SK-N-SH (cell line): ENCODE results near the gene LDB3. TPM values are rescaled to one million over a fixed set of nuclear protein-coding genes. Genes with fewer than 3 reads are reported as not detected.

Experiments
- CTCF ChIA-PET: fragments of 300-600, 350-600 bp; formaldehyde crosslinking; extraction: SDS; loops from one replicate; lab custom pipeline; 2021; lab: Yijun Ruan, JAX
- POLR2A ChIA-PET: fragments of 350-600 bp; sonication (Branson Sonifier 250); formaldehyde crosslinking; extraction: SDS; loops from one replicate; lab custom pipeline; 2020; ENCODE audit warnings: antibody characterized with exemption, inconsistent platforms; lab: Yijun Ruan, JAX
- DNase-seq: peaks from one replicate; pipeline ENCODE4 v3.0.0; 2012
- H2AFZ ChIP-seq: fragments of 200-600 bp; sonication (generic); 2 replicates; pipeline ENCODE4 v1.8.1; 2016; ENCODE audit warnings: antibody characterized with exemption, mild to moderate bottlenecking, low read depth
- H3F3A ChIP-seq: fragments of 200-600 bp; sonication (generic); replicated peaks from 2 replicates; pipeline ENCODE3; 2016; ENCODE audit warnings: antibody characterized with exemption, mild to moderate bottlenecking; ENCODE audit not compliant: insufficient read depth
- H3K27ac ChIP-seq, 2 experiments: fragments of 200-500 bp in 1 of 2; fragments of 200-600 bp in 1 of 2; sonication (Bioruptor generic) in 1 of 2; sonication (generic), shearing (Covaris generic) in 1 of 2; 2 replicates each; pipeline versions ENCODE4 v1.5.1 to v1.6.1; 2014 to 2016; ENCODE audit warnings: low read depth in 2 of 2, inconsistent platforms in 1 of 2, low read length in 1 of 2, mild to moderate bottlenecking in 1 of 2, mixed read lengths in 1 of 2
- H3K27me3 ChIP-seq: fragments of 200-600 bp; sonication (generic), shearing (Covaris generic); 2 replicates; pipeline ENCODE4 v1.6.1; 2016; ENCODE audit warnings: mixed run types; ENCODE audit not compliant: insufficient read depth
- H3K36me3 ChIP-seq, 2 experiments: fragments of 200-500 bp in 1 of 2; fragments of 200-600 bp in 1 of 2; sonication (Bioruptor generic) in 1 of 2; sonication (generic) in 1 of 2; replicated peaks in 1 of 2; 2 replicates each; pipeline versions ENCODE3 to v1.5.1; 2014 to 2016; ENCODE audit warnings: low read length in 1 of 2, mild to moderate bottlenecking in 1 of 2; ENCODE audit not compliant: insufficient read depth in 2 of 2, control insufficient read depth in 1 of 2
- H3K4me1 ChIP-seq, 2 experiments: fragments of 200-500 bp in 1 of 2; fragments of 200-600 bp in 1 of 2; sonication (Bioruptor generic) in 1 of 2; sonication (generic), shearing (Covaris generic) in 1 of 2; 2 replicates each; pipeline versions ENCODE4 v1.5.1 to v1.6.1; 2014 to 2016; ENCODE audit warnings: low read depth in 1 of 2, low read length in 1 of 2, mixed run types in 1 of 2; ENCODE audit not compliant: insufficient read depth in 2 of 2, control insufficient read depth in 1 of 2
- H3K4me2 ChIP-seq: fragments of 200-600 bp; sonication (generic), shearing (Covaris generic); 2 replicates; pipeline ENCODE4 v1.6.1; 2017; ENCODE audit warnings: mixed run types
- H3K4me3 ChIP-seq, 2 experiments: fragments of 200-500 bp in 1 of 2; fragments of 200-600 bp in 1 of 2; sonication (Bioruptor generic) in 1 of 2; sonication (generic), shearing (Covaris generic) in 1 of 2; 2 replicates each; pipeline versions ENCODE4 v1.5.1 to v1.8.1; 2014 to 2016; ENCODE audit warnings: low read depth in 2 of 2, inconsistent platforms in 1 of 2, low read length in 1 of 2, mild to moderate bottlenecking in 1 of 2, mixed read lengths in 1 of 2, moderate library complexity in 1 of 2
- H3K79me2 ChIP-seq: fragments of 200-600 bp; sonication (generic); 2 replicates; pipeline ENCODE4 v1.8.1; 2017; ENCODE audit warnings: mild to moderate bottlenecking; ENCODE audit not compliant: insufficient read depth
- H3K9ac ChIP-seq: fragments of 200-600 bp; sonication (generic); 2 replicates; pipeline ENCODE4 v1.6.1; 2017; ENCODE audit warnings: mixed run types
- H3K9me2 ChIP-seq: fragments of 200-600 bp; sonication (generic); 2 replicates; pipeline ENCODE4 v1.6.1; 2017; ENCODE audit warnings: mixed run types
- H3K9me3 ChIP-seq: fragments of 200-600 bp; sonication (generic); 2 replicates; pipeline ENCODE4 v1.6.1; 2017; ENCODE audit warnings: mixed run types, mild to moderate bottlenecking, moderate library complexity
- H4K20me1 ChIP-seq: fragments of 200-600 bp; sonication (generic); 2 replicates; pipeline ENCODE4 v1.6.1; 2017; ENCODE audit warnings: mild to moderate bottlenecking, mixed run types; ENCODE audit not compliant: insufficient read depth
- CHD2 ChIP-seq: fragments of 150-350 bp; IDR thresholded peaks from 2 replicates; pipeline ENCODE4 v1.6.1; 2018; ENCODE audit warnings: low read length; ENCODE audit not compliant: partially characterized antibody
- EZH2phosphoT487 ChIP-seq: fragments of 200-600 bp; sonication (generic); IDR thresholded peaks from 2 replicates; pipeline ENCODE4 v1.6.1; 2017; ENCODE audit warnings: low read depth, mixed run types, mild to moderate bottlenecking, antibody characterized with exemption, moderate library complexity, borderline replicate concordance
- FOSL2 ChIP-seq: IDR thresholded peaks from 2 replicates; pipeline ENCODE4 v1.4.0; 2012; ENCODE audit warnings: low read depth, mild to moderate bottlenecking, moderate library complexity, borderline replicate concordance
- FOXJ3 ChIP-seq: sonication (generic); formaldehyde crosslinking; IDR thresholded peaks from 2 replicates; pipeline ENCODE4 v1.5.1; 2020; ENCODE audit warnings: mild to moderate bottlenecking, missing genetic modification reagents
- FOXM1 ChIP-seq: IDR thresholded peaks from 2 replicates; pipeline ENCODE4 v1.4.0; 2012; ENCODE audit warnings: low read depth, mild to moderate bottlenecking
- GABPA ChIP-seq: IDR thresholded peaks from 2 replicates; pipeline ENCODE4 v1.4.0; 2012; ENCODE audit warnings: low read depth, mild to moderate bottlenecking
- GATA2 ChIP-seq: sonication (generic); formaldehyde crosslinking; IDR thresholded peaks from 2 replicates; pipeline ENCODE4 v1.5.0; 2020; ENCODE audit warnings: mild to moderate bottlenecking, missing genetic modification reagents
- JUND ChIP-seq: IDR thresholded peaks from 2 replicates; pipeline ENCODE4 v1.4.0; 2012
- MEF2A ChIP-seq: IDR thresholded peaks from 2 replicates; pipeline ENCODE4 v1.4.0; 2012; ENCODE audit warnings: low read depth, borderline replicate concordance
- MXI1 ChIP-seq: IDR thresholded peaks from 2 replicates; pipeline ENCODE4 v1.6.1; 2012; ENCODE audit warnings: mild to moderate bottlenecking, low read depth, low read length, improper control_type of control experiment
- RAD21 ChIP-seq: IDR thresholded peaks from 2 replicates; pipeline ENCODE4 v1.6.1; 2012; ENCODE audit warnings: mild to moderate bottlenecking, low read length
- RCOR1 ChIP-seq: fragments of 150-350 bp; IDR thresholded peaks from 2 replicates; pipeline ENCODE4 v1.6.1; 2017; ENCODE audit warnings: antibody characterized with exemption, low read length
- SIN3A ChIP-seq: IDR thresholded peaks from 2 replicates; pipeline ENCODE4 v1.6.1; 2012; ENCODE audit warnings: low read depth, mild to moderate bottlenecking, low read length, moderate library complexity, borderline replicate concordance
- TAF1 ChIP-seq: IDR thresholded peaks from 2 replicates; pipeline ENCODE4 v1.6.1; 2012; ENCODE audit warnings: low read depth, mild to moderate bottlenecking, low read length, moderate library complexity, borderline replicate concordance
- TCF12 ChIP-seq: IDR thresholded peaks from 2 replicates; pipeline ENCODE4 v1.4.0; 2012
- TEAD4 ChIP-seq: IDR thresholded peaks from 2 replicates; pipeline ENCODE4 v1.4.0; 2012; ENCODE audit warnings: mild to moderate bottlenecking, borderline replicate concordance; ENCODE audit not compliant: insufficient read depth
- YY1 ChIP-seq: IDR thresholded peaks from 2 replicates; pipeline ENCODE4 v1.4.0; 2012; ENCODE audit warnings: low read depth, mild to moderate bottlenecking
- WGBS: methylation state at CpG from one replicate; pipeline ENCODE4 v1.1.6; 2017; ENCODE audit warnings: low lambda C conversion rate; 5-methylcytosine and 5-hydroxymethylcytosine counted together
- polyA plus RNA-seq, 3 experiments: library from polyadenylated mRNA; depleted of rRNA; stranded (reverse); fragments of >200 nt; gene quantifications; 2 replicates each; pipeline ENCODE4 v1.2.3, GENCODE V29; 2012
- TF ChIP-seq, protein P1 (sequence below): fragments of 200-600 bp; sonication (generic); IDR thresholded peaks from 2 replicates; pipeline ENCODE4 v1.6.1; 2017; ENCODE audit warnings: antibody characterized with exemption, mild to moderate bottlenecking, moderate library complexity
- TF ChIP-seq, protein P2 (sequence below): IDR thresholded peaks from 2 replicates; pipeline ENCODE4 v1.4.0; 2012; ENCODE audit warnings: low read depth, borderline replicate concordance
- TF ChIP-seq, protein P3 (sequence below): IDR thresholded peaks from 2 replicates; pipeline ENCODE4 v1.6.1; 2012; ENCODE audit warnings: mild to moderate bottlenecking, low read depth, low read length, moderate library complexity

LDB3 gene
- polyA plus RNA-seq, 1 of the 3 experiments (the other 2 are of a cell fraction) = 0.48 TPM

GRCh38 chr10:86677374-86677773, 9.1 kb downstream of the LDB3 start:
- Histone ChIP-seq H3K4me2 (no peak overlapping the region), H3K9me3 (no peaks in the 10 kb centered on the region), H3K79me2 (no peaks in the 10 kb centered on the region), H4K20me1 (no peaks in the 10 kb centered on the region), H3K9ac (no peak overlapping the region), H3K27ac (no peak overlapping the region), H3K4me1 (peaks cover 0 to 39% of the 10 kb centered on the region in 2 experiments; a peak in 1 of 4 replicates), H3K36me3 (no peaks in the 10 kb centered on the region), H3K4me3 (no peak overlapping the region), H3F3A (peaks cover 3% of the 10 kb centered on the region), H3K27me3 (no peaks in the 10 kb centered on the region), H3K9me2 (no peaks in the 10 kb centered on the region), H2AFZ (no peak overlapping the region)
- ChIA-PET POLR2A (interaction anchor here (1.2 kb wide), 1 partner anchor 15 kb away, joined by 3 read pairs; no protein-coding TSS in a partner anchor), CTCF (interaction anchor here (0.6 to 2.0 kb wide), 2 partner anchors 12 to 1144 kb away, joined by 3 to 4 read pairs; no protein-coding TSS in a partner anchor)
- DNase-seq = no peak
- TF ChIP-seq, protein P1, sequence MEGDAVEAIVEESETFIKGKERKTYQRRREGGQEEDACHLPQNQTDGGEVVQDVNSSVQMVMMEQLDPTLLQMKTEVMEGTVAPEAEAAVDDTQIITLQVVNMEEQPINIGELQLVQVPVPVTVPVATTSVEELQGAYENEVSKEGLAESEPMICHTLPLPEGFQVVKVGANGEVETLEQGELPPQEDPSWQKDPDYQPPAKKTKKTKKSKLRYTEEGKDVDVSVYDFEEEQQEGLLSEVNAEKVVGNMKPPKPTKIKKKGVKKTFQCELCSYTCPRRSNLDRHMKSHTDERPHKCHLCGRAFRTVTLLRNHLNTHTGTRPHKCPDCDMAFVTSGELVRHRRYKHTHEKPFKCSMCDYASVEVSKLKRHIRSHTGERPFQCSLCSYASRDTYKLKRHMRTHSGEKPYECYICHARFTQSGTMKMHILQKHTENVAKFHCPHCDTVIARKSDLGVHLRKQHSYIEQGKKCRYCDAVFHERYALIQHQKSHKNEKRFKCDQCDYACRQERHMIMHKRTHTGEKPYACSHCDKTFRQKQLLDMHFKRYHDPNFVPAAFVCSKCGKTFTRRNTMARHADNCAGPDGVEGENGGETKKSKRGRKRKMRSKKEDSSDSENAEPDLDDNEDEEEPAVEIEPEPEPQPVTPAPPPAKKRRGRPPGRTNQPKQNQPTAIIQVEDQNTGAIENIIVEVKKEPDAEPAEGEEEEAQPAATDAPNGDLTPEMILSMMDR = no peak
- no peak for TF ChIP-seq FOXM1
- TF ChIP-seq GATA2 (CRISPR knock-in tag) = no peak
- no peak for TF ChIP-seq JUND
- no peak for TF ChIP-seq YY1
- TF ChIP-seq RCOR1 = no peak
- no peak for TF ChIP-seq FOXJ3 (CRISPR knock-in tag)
- TF ChIP-seq FOSL2 = no peak
- no peak for TF ChIP-seq MXI1
- TF ChIP-seq TEAD4 = no peak
- TF ChIP-seq GABPA = no peak
- TF ChIP-seq SIN3A = no peak
- no peak for TF ChIP-seq MEF2A
- no peak for TF ChIP-seq EZH2phosphoT487
- no peak for TF ChIP-seq RAD21
- TF ChIP-seq TCF12 = no peak
- TF ChIP-seq, protein P2, sequence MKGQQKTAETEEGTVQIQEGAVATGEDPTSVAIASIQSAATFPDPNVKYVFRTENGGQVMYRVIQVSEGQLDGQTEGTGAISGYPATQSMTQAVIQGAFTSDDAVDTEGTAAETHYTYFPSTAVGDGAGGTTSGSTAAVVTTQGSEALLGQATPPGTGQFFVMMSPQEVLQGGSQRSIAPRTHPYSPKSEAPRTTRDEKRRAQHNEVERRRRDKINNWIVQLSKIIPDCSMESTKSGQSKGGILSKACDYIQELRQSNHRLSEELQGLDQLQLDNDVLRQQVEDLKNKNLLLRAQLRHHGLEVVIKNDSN = no peak
- TF ChIP-seq, protein P3, sequence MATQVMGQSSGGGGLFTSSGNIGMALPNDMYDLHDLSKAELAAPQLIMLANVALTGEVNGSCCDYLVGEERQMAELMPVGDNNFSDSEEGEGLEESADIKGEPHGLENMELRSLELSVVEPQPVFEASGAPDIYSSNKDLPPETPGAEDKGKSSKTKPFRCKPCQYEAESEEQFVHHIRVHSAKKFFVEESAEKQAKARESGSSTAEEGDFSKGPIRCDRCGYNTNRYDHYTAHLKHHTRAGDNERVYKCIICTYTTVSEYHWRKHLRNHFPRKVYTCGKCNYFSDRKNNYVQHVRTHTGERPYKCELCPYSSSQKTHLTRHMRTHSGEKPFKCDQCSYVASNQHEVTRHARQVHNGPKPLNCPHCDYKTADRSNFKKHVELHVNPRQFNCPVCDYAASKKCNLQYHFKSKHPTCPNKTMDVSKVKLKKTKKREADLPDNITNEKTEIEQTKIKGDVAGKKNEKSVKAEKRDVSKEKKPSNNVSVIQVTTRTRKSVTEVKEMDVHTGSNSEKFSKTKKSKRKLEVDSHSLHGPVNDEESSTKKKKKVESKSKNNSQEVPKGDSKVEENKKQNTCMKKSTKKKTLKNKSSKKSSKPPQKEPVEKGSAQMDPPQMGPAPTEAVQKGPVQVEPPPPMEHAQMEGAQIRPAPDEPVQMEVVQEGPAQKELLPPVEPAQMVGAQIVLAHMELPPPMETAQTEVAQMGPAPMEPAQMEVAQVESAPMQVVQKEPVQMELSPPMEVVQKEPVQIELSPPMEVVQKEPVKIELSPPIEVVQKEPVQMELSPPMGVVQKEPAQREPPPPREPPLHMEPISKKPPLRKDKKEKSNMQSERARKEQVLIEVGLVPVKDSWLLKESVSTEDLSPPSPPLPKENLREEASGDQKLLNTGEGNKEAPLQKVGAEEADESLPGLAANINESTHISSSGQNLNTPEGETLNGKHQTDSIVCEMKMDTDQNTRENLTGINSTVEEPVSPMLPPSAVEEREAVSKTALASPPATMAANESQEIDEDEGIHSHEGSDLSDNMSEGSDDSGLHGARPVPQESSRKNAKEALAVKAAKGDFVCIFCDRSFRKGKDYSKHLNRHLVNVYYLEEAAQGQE = no peak
- TF ChIP-seq TAF1 = no peak
- TF ChIP-seq CHD2 = no peak
- 50% methylated on average over 2 of the region's 6 CpGs for WGBS
